GM12891 (cell line): Measurements from ENCODE around the gene TUBD1.

Experiments used
- POLR2A ChIP-seq: IDR thresholded peaks from 2 replicates; pipeline ENCODE4 v1.6.1; 2011; ENCODE audit warnings: low read depth, low read length, control low read depth
- POLR2AphosphoS5 ChIP-seq: IDR thresholded peaks from 2 replicates; pipeline ENCODE4 v1.6.1; 2011; ENCODE audit warnings: low read depth, low read length, control low read depth
- SPI1 ChIP-seq: IDR thresholded peaks from 2 replicates; pipeline ENCODE4 v1.6.1; 2011; ENCODE audit warnings: low read depth, low read length, control low read depth
- TAF1 ChIP-seq: IDR thresholded peaks from 2 replicates; pipeline ENCODE4 v1.6.1; 2011; ENCODE audit warnings: low read depth, low read length, control low read depth

GRCh38 chr17:59892251-59892923, 356 bp downstream of the TUBD1 start:
- TF ChIP-seq POLR2AphosphoS5 (no peak), POLR2A (0 out of 2 replicates have a peak, but pooled peaks have one; percentile 47), TAF1 (no peak), SPI1 (no peak)
